Activated CD8-positive, alpha-beta T cell treated with anti-CD3 and anti-CD28 coated beads for 36 hours (primary cell): ENCODE results near the gene AFAP1. TPM values are rescaled to one million over a fixed set of nuclear protein-coding genes. Genes with fewer than 3 reads are reported as not detected.

Source experiments
- ATAC-seq: fragments of 200-7000 bp; cut with Tn5 transposase; one replicate; pipeline ENCODE4 v1.10.0; 2021; ENCODE audit warnings: mild to moderate bottlenecking, moderate library complexity
- CTCF ChIA-PET: fragments of 350-600 bp; sonication (Branson Sonifier 250); formaldehyde crosslinking; loops from one replicate; lab custom pipeline; 2021; ENCODE audit warnings: antibody characterized with exemption; lab: Charles Lee
- POLR2A ChIA-PET: fragments of 350-600 bp; sonication (Branson Sonifier 250); formaldehyde crosslinking; loops from one replicate; lab custom pipeline; 2021; ENCODE audit warnings: antibody characterized with exemption; lab: Charles Lee
- DNase-seq: peaks from one replicate; pipeline ENCODE4 v3.0.0-alpha.2; 2020
- H3K27ac Mint-ChIP-seq: one replicate; pipeline ENCODE4 v1.8.0; 2021; ENCODE audit warnings: mild to moderate bottlenecking, mixed read lengths
- H3K27me3 Mint-ChIP-seq: one replicate; pipeline ENCODE4 v1.8.0; 2021; ENCODE audit warnings: mixed read lengths
- H3K36me3 Mint-ChIP-seq: one replicate; pipeline ENCODE4 v1.8.0; 2021; ENCODE audit warnings: low read depth, mixed read lengths
- H3K4me1 Mint-ChIP-seq: one replicate; pipeline ENCODE4 v1.8.0; 2021; ENCODE audit warnings: low read depth, mixed read lengths
- H3K4me3 Mint-ChIP-seq: one replicate; pipeline ENCODE4 v1.8.0; 2021; ENCODE audit warnings: mild to moderate bottlenecking, moderate library complexity, mixed read lengths
- H3K9me3 Mint-ChIP-seq: one replicate; pipeline ENCODE4 v1.8.0; 2021; ENCODE audit warnings: mixed read lengths
- CTCF ChIP-seq: fragments of 200-600 bp; IDR thresholded peaks from one replicate; pipeline ENCODE4 v1.8.0; 2022; ENCODE audit warnings: antibody characterized with exemption, mild to moderate bottlenecking
- intact Hi-C: fragments of 100-400 bp; cut with micrococcal nuclease; formaldehyde crosslinking; loops from one replicate; pipeline ENCODE4 v1.10.0; 2022
- total RNA-seq, 2 experiments: library from RNA; stranded (reverse); gene quantifications; one replicate each; pipeline ENCODE4 v1.2.3, GENCODE V29; 2021

Gene AFAP1
- total RNA-seq, 2 experiments from 2014 or later: 25.5 to 26.5 TPM

GRCh38 chr4:7778510-7779431 is 160.9 kb downstream of the AFAP1 start:
- no peak for TF ChIP-seq CTCF
- DNase-seq: no peak
- CTCF ChIA-PET: interaction anchor here (1.3 to 2.0 kb wide), 3 partner anchors 17 to 91 kb away, joined by 3 to 7 read pairs (median 5); no protein-coding TSS in a partner anchor
- Mint-ChIP-seq H3K36me3 (peaks cover 4% of the 10 kb centered on the region), H3K4me3 (no peak overlapping the region), H3K9me3 (no peaks in the 10 kb centered on the region), H3K4me1 (peaks cover 24% of the 10 kb centered on the region), H3K27ac (no peak overlapping the region), H3K27me3 (no peaks in the 10 kb centered on the region)
- POLR2A ChIA-PET: interaction anchor here (2.3 kb wide), 1 partner anchor 10 kb away, joined by 9 read pairs; no protein-coding TSS in a partner anchor
- ATAC-seq: no peak
- intact Hi-C loops: no loop called here

GRCh38 chr4:7777871-7778509 is 161.7 kb downstream of the AFAP1 start:
- ChIA-PET CTCF (interaction anchor here (1.3 to 1.6 kb wide), 2 partner anchors 24 to 92 kb away, joined by 3 to 7 read pairs; no protein-coding TSS in a partner anchor), POLR2A (interaction anchor here (2.3 kb wide), 1 partner anchor 9 kb away, joined by 9 read pairs; no protein-coding TSS in a partner anchor)
- peaks cover 4% of the 10 kb centered on the region for H3K36me3 Mint-ChIP-seq
- no peak for TF ChIP-seq CTCF
- H3K27ac Mint-ChIP-seq: no peak overlapping the region
- peaks cover 24% of the 10 kb centered on the region for H3K4me1 Mint-ChIP-seq
- ATAC-seq: no peak
- no peaks in the 10 kb centered on the region for H3K27me3 Mint-ChIP-seq
- no peak for DNase-seq
- no peak overlapping the region for H3K4me3 Mint-ChIP-seq
- no peaks in the 10 kb centered on the region for H3K9me3 Mint-ChIP-seq
- intact Hi-C loops: no loop called here

- ATAC-seq (no peak), DNase-seq (no peak)
- Mint-ChIP-seq H3K27me3 (no peaks in the 10 kb centered on the region), H3K36me3 (peaks cover 5% of the 10 kb centered on the region), H3K4me3 (no peak overlapping the region), H3K27ac (no peak overlapping the region), H3K9me3 (no peaks in the 10 kb centered on the region), H3K4me1 (peaks cover 24% of the 10 kb centered on the region)
- ChIA-PET CTCF (interaction anchor here (1.6 kb wide), 1 partner anchor 25 kb away, joined by 7 read pairs; no protein-coding TSS in a partner anchor), POLR2A (no interaction called here)
- no peak for TF ChIP-seq CTCF
- intact Hi-C loops: no loop called here
Measured at GRCh38 chr4:7777017-7777710, 162.5 kb downstream of the AFAP1 start.

- ChIA-PET CTCF (interaction anchor here (0.8 kb wide), 1 partner anchor 14 kb away, joined by 4 read pairs; no protein-coding TSS in a partner anchor), POLR2A (no interaction called here)
- intact Hi-C loops: no loop called here
- no peaks in the 10 kb centered on the region for H3K9me3 Mint-ChIP-seq
- peaks cover 23% of the 10 kb centered on the region for H3K4me1 Mint-ChIP-seq
- H3K27me3 Mint-ChIP-seq: no peaks in the 10 kb centered on the region
- no peak overlapping the region for H3K4me3 Mint-ChIP-seq
- no peak for TF ChIP-seq CTCF
- H3K36me3 Mint-ChIP-seq: peaks cover 2% of the 10 kb centered on the region
- ATAC-seq (no peak), DNase-seq (no peak)
- H3K27ac Mint-ChIP-seq: no peak overlapping the region
Measured at GRCh38 chr4:7775396-7775795, 164.3 kb downstream of the AFAP1 start.
